HepG2 (cell line): Measurements from ENCODE around the gene CKS2. TPM values are rescaled to one million over a fixed set of nuclear protein-coding genes. Genes with fewer than 3 reads are reported as not detected.

ENCODE experiments used
- CHD2 ChIP-seq: IDR thresholded peaks from 2 replicates; pipeline ENCODE4 v1.6.1; 2011; ENCODE audit warnings: low read depth, low read length, improper control_type of control experiment
- DR1 ChIP-seq: sonication (generic); formaldehyde crosslinking; IDR thresholded peaks from 2 replicates; pipeline ENCODE4 v1.8.0; 2021; ENCODE audit warnings: mild to moderate bottlenecking, missing genetic modification reagents, inconsistent platforms
- ISX ChIP-seq: sonication (generic); formaldehyde crosslinking; conservative IDR thresholded peaks from 2 replicates; pipeline ENCODE4 v1.5.0; 2020; ENCODE audit warnings: missing genetic modification reagents
- PHF5A ChIP-seq: IDR thresholded peaks from one replicate; pipeline ENCODE4 v1.6.1; 2018; ENCODE audit warnings: low read depth, missing genetic modification reagents; ENCODE audit not compliant: unreplicated experiment
- POLR2AphosphoS5 ChIP-seq: IDR thresholded peaks from 2 replicates; pipeline ENCODE4 v1.6.1; 2012; ENCODE audit warnings: low read depth, low read length
- SOX13 ChIP-seq, 3 experiments: fragments of 450-650 bp in 1 of 3; sonication (generic) in 1 of 3; formaldehyde crosslinking in 1 of 3; IDR thresholded peaks in 2 of 3; conservative IDR thresholded peaks in 1 of 3; 2 replicates each; pipeline versions ENCODE4 v1.5.0 to v1.6.1; 2016 to 2020; ENCODE audit warnings: antibody characterized with exemption in 1 of 3, mild to moderate bottlenecking in 1 of 3, missing compliant biosample characterization in 1 of 3, missing genetic modification reagents in 1 of 3, moderate library complexity in 1 of 3
- SOX5 ChIP-seq: IDR thresholded peaks from 2 replicates; pipeline ENCODE4 v1.6.1; 2016; ENCODE audit warnings: borderline replicate concordance
- TOE1 ChIP-seq: sonication (generic); formaldehyde crosslinking; IDR thresholded peaks from 2 replicates; pipeline ENCODE4 v1.4.0; 2020; ENCODE audit warnings: mild to moderate bottlenecking, missing genetic modification reagents
- ZNF205 ChIP-seq: IDR thresholded peaks from 2 replicates; pipeline ENCODE4 v1.6.1; 2018; ENCODE audit warnings: missing biosample characterization, missing genetic modification reagents
- ZNF24 ChIP-seq: fragments of 450-650 bp; IDR thresholded peaks from 2 replicates; pipeline ENCODE4 v1.6.1; 2017; ENCODE audit warnings: antibody characterized with exemption, mild to moderate bottlenecking
- ZNF543 ChIP-seq: sonication (generic); formaldehyde crosslinking; IDR thresholded peaks from 2 replicates; pipeline ENCODE4 v1.4.0; 2020; ENCODE audit warnings: mild to moderate bottlenecking, missing genetic modification reagents
- ZNF747 ChIP-seq: sonication (generic); formaldehyde crosslinking; IDR thresholded peaks from 2 replicates; pipeline ENCODE4 v1.8.1; 2023; ENCODE audit warnings: missing genetic modification reagents, mild to moderate bottlenecking, borderline replicate concordance
- polyA plus RNA-seq, 8 experiments: library from polyadenylated mRNA; depleted of rRNA in 3 of 8; stranded (reverse) in 7 of 8; unstranded in 1 of 8; fragments of >200 nt; fragmentation: Illumina TruSeq in 4 of 8; extraction: Trizol in 4 of 8; gene quantifications; 2 replicates each; pipeline versions ENCODE4 v1.2.1 to v1.2.3, GENCODE V29; 2011 to 2016; ENCODE audit warnings: low read depth in 4 of 8, missing spikeins in 1 of 8, mixed read lengths in 1 of 8; ENCODE audit not compliant: insufficient read depth in 1 of 8
- total RNA-seq, 5 experiments: library from RNA; depleted of rRNA; stranded (reverse); fragments of >200 nt; fragmentation: Illumina TruSeq; extraction: Trizol; gene quantifications; 2 replicates each; pipeline ENCODE4 v1.2.3, GENCODE V29; 2016; ENCODE audit warnings: low read depth in 1 of 5
- TF ChIP-seq, protein P1 (sequence below): sonication (generic); formaldehyde crosslinking; IDR thresholded peaks from 2 replicates; pipeline ENCODE4 v1.4.0; 2020; ENCODE audit warnings: missing genetic modification reagents, borderline replicate concordance
- TF ChIP-seq, protein P2 (sequence below): sonication (generic); formaldehyde crosslinking; IDR thresholded peaks from 2 replicates; pipeline ENCODE4 v1.8.0; 2022; ENCODE audit warnings: missing genetic modification reagents, mild to moderate bottlenecking, moderate library complexity, borderline replicate concordance
- TF ChIP-seq, protein P3 (sequence below): sonication (generic); formaldehyde crosslinking; IDR thresholded peaks from 2 replicates; pipeline ENCODE4 v1.5.1; 2020; ENCODE audit warnings: mild to moderate bottlenecking, missing genetic modification reagents, borderline replicate concordance
- TF ChIP-seq, protein P4 (sequence below): sonication (generic); formaldehyde crosslinking; IDR thresholded peaks from 2 replicates; pipeline ENCODE4 v1.4.0; 2020; ENCODE audit warnings: low read depth, mild to moderate bottlenecking, missing genetic modification reagents
- TF ChIP-seq, protein P5 (sequence below): sonication (generic); formaldehyde crosslinking; IDR thresholded peaks from 2 replicates; pipeline ENCODE4 v1.8.1; 2023; ENCODE audit warnings: mild to moderate bottlenecking, missing genetic modification reagents

The CKS2 gene
- total and polyA plus RNA-seq, 2 of the 13 experiments (the other 11 are each of a cell fraction or from before 2014, with no cell fraction given), result 251 to 317 TPM

DNA sequence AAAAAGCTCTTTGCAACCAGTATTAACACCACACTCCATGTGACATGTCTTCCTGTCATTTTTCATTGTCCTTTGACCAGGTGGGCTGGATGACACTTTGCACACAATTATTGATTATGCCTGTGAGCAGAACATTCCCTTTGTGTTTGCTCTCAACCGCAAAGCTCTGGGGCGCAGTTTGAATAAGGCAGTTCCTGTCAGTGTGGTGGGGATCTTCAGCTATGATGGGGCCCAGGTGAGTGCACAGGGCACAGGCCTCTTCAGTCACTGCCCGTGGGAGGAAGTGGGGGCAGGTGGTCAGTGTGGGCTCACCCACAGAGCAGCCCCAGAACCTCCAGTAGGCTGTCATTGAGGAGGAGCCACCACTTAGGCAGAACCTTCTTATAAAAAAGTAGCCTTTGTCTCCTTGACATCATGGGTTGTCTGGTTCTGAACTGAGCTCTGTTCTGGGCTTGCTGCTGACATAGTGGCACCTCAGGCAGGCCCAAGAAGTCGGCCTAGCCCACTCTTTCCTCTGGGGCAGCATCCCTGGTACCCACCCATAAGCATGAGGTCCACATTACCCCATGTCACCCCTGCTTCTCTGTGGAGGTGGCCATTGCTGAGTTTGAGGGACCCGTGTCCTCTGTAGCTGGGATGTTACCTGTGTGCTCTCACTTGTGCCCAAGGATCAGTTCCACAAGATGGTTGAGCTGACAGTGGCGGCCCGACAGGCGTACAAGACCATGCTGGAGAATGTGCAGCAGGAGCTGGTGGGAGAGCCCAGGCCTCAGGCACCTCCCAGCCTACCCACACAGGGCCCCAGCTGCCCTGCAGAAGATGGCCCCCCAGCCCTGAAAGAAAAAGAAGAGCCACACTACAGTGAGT is 46.6 kb downstream of the CKS2 start (continued):
- TF ChIP-seq, protein P1, sequence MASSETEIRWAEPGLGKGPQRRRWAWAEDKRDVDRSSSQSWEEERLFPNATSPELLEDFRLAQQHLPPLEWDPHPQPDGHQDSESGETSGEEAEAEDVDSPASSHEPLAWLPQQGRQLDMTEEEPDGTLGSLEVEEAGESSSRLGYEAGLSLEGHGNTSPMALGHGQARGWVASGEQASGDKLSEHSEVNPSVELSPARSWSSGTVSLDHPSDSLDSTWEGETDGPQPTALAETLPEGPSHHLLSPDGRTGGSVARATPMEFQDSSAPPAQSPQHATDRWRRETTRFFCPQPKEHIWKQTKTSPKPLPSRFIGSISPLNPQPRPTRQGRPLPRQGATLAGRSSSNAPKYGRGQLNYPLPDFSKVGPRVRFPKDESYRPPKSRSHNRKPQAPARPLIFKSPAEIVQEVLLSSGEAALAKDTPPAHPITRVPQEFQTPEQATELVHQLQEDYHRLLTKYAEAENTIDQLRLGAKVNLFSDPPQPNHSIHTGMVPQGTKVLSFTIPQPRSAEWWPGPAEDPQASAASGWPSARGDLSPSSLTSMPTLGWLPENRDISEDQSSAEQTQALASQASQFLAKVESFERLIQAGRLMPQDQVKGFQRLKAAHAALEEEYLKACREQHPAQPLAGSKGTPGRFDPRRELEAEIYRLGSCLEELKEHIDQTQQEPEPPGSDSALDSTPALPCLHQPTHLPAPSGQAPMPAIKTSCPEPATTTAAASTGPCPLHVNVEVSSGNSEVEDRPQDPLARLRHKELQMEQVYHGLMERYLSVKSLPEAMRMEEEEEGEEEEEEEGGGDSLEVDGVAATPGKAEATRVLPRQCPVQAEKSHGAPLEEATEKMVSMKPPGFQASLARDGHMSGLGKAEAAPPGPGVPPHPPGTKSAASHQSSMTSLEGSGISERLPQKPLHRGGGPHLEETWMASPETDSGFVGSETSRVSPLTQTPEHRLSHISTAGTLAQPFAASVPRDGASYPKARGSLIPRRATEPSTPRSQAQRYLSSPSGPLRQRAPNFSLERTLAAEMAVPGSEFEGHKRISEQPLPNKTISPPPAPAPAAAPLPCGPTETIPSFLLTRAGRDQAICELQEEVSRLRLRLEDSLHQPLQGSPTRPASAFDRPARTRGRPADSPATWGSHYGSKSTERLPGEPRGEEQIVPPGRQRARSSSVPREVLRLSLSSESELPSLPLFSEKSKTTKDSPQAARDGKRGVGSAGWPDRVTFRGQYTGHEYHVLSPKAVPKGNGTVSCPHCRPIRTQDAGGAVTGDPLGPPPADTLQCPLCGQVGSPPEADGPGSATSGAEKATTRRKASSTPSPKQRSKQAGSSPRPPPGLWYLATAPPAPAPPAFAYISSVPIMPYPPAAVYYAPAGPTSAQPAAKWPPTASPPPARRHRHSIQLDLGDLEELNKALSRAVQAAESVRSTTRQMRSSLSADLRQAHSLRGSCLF (CRISPR knock-in tag), result no peak
- no peak for TF ChIP-seq ZNF24
- TF ChIP-seq ZNF205 (CRISPR knock-in tag), result peak; percentile 91
- TF ChIP-seq ISX (CRISPR knock-in tag), result no peak
- TF ChIP-seq, protein P2, sequence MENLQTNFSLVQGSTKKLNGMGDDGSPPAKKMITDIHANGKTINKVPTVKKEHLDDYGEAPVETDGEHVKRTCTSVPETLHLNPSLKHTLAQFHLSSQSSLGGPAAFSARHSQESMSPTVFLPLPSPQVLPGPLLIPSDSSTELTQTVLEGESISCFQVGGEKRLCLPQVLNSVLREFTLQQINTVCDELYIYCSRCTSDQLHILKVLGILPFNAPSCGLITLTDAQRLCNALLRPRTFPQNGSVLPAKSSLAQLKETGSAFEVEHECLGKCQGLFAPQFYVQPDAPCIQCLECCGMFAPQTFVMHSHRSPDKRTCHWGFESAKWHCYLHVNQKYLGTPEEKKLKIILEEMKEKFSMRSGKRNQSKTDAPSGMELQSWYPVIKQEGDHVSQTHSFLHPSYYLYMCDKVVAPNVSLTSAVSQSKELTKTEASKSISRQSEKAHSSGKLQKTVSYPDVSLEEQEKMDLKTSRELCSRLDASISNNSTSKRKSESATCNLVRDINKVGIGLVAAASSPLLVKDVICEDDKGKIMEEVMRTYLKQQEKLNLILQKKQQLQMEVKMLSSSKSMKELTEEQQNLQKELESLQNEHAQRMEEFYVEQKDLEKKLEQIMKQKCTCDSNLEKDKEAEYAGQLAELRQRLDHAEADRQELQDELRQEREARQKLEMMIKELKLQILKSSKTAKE, result peak; percentile 51; the same call in 1 of the 2 replicates
- TF ChIP-seq TOE1 (CRISPR knock-in tag), result peak; percentile 86; the same call in 1 of the 2 replicates
- no peak for TF ChIP-seq CHD2
- TF ChIP-seq, protein P3, sequence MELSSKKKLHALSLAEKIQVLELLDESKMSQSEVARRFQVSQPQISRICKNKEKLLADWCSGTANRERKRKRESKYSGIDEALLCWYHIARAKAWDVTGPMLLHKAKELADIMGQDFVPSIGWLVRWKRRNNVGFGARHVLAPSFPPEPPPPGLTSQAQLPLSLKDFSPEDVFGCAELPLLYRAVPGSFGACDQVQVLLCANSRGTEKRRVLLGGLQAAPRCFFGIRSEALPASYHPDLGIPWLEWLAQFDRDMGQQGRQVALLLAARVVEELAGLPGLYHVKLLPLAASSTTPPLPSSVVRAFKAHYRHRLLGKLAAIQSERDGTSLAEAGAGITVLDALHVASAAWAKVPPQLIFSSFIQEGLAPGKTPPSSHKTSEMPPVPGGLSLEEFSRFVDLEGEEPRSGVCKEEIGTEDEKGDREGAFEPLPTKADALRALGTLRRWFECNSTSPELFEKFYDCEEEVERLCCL (CRISPR knock-in tag), result no peak
- no peak for TF ChIP-seq ZNF543 (CRISPR knock-in tag)
- TF ChIP-seq POLR2AphosphoS5, result no peak
- TF ChIP-seq, protein P4, sequence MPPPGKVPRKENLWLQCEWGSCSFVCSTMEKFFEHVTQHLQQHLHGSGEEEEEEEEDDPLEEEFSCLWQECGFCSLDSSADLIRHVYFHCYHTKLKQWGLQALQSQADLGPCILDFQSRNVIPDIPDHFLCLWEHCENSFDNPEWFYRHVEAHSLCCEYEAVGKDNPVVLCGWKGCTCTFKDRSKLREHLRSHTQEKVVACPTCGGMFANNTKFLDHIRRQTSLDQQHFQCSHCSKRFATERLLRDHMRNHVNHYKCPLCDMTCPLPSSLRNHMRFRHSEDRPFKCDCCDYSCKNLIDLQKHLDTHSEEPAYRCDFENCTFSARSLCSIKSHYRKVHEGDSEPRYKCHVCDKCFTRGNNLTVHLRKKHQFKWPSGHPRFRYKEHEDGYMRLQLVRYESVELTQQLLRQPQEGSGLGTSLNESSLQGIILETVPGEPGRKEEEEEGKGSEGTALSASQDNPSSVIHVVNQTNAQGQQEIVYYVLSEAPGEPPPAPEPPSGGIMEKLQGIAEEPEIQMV (CRISPR knock-in tag), result no peak
- TF ChIP-seq, protein P5, sequence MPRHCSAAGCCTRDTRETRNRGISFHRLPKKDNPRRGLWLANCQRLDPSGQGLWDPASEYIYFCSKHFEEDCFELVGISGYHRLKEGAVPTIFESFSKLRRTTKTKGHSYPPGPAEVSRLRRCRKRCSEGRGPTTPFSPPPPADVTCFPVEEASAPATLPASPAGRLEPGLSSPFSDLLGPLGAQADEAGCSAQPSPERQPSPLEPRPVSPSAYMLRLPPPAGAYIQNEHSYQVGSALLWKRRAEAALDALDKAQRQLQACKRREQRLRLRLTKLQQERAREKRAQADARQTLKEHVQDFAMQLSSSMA (CRISPR knock-in tag), result no peak
- TF ChIP-seq SOX5 (CRISPR knock-in tag), result peak; percentile 98
- TF ChIP-seq DR1 (CRISPR knock-in tag), result no peak
- TF ChIP-seq SOX13 (IDR thresholded peaks at IDR 0.05), result peak; percentile 93
- peak in 1 of 2 experiments; percentile 97; a peak in 2 of 4 replicates for TF ChIP-seq SOX13 (CRISPR knock-in tag; conservative IDR thresholded peaks at IDR 0.05 in 1 of 2, IDR thresholded peaks at IDR 0.05 in 1 of 2)
- TF ChIP-seq PHF5A (CRISPR knock-in tag), result peak; percentile 90
- TF ChIP-seq ZNF747 (CRISPR knock-in tag), result no peak
